Naive thymus-derived CD8-positive, alpha-beta T cell (primary cell): ENCODE results near the gene KRT31. TPM values are rescaled to one million over a fixed set of nuclear protein-coding genes. Genes with fewer than 3 reads are reported as not detected.
A peak's percentile ranks its signal among the peaks of the same experiment; 100 is the strongest.
"Not testable (repeated sequence)": the region's sequence is repeated elsewhere in the genome, so short reads cannot be mapped to it uniquely, and the experiment has no call there.

Source experiments
- ATAC-seq, 2 donors: fragments of 150-1000 bp; cut with Tn5 transposase in 1 of 2; sonication (Bioruptor Pico), chemical (Tn5 transposase) in 1 of 2; 1 replicate in 1 of 2; 2 replicates in 1 of 2; pipeline ENCODE4 v1.10.0; 2021; ENCODE audit warnings: mild to moderate bottlenecking in 2 of 2, moderate library complexity in 2 of 2
- POLR2A ChIA-PET: fragments of 350-600 bp; sonication (Branson Sonifier 250); formaldehyde crosslinking; loops from one replicate; lab custom pipeline; 2021; ENCODE audit warnings: antibody characterized with exemption; lab: Charles Lee
- DNase-seq, 10 donors: peaks; one replicate each; pipeline versions ENCODE4 v3.0.0 to v3.0.0-alpha.2; 2020 to 2022
- H3K27ac Mint-ChIP-seq, 10 donors: one replicate each; pipeline ENCODE4 v1.8.0; 2020 to 2022; ENCODE audit warnings: mild to moderate bottlenecking in 10 of 10, mixed read lengths in 10 of 10, moderate library complexity in 4 of 10, inconsistent platforms in 1 of 10
- H3K27me3 Mint-ChIP-seq, 5 donors: one replicate each; pipeline ENCODE4 v1.8.0; 2021 to 2022; ENCODE audit warnings: mixed read lengths in 5 of 5
- H3K36me3 Mint-ChIP-seq, 3 donors: one replicate each; pipeline ENCODE4 v1.8.0; 2020 to 2022; ENCODE audit warnings: mixed read lengths in 3 of 3, mild to moderate bottlenecking in 2 of 3, inconsistent platforms in 1 of 3
- H3K4me1 Mint-ChIP-seq, 4 donors: one replicate each; pipeline ENCODE4 v1.8.0; 2021 to 2022; ENCODE audit warnings: mixed read lengths in 4 of 4
- H3K4me3 Mint-ChIP-seq, 10 donors: one replicate each; pipeline ENCODE4 v1.8.0; 2020 to 2022; ENCODE audit warnings: mild to moderate bottlenecking in 10 of 10, mixed read lengths in 10 of 10, moderate library complexity in 6 of 10, inconsistent platforms in 1 of 10
- H3K9me3 Mint-ChIP-seq, 9 donors: one replicate each; pipeline ENCODE4 v1.8.0; 2020 to 2022; ENCODE audit warnings: mixed read lengths in 9 of 9, mild to moderate bottlenecking in 3 of 9, inconsistent platforms in 1 of 9, moderate library complexity in 1 of 9
- polyA plus RNA-seq, 3 donors: library from polyadenylated mRNA; unstranded; fragments of 300-500 nt; fragmentation: Illumina TruSeq; gene quantifications; one replicate each; pipeline ENCODE4 v1.2.3, GENCODE V29; 2021
- total RNA-seq, 8 experiments: library from RNA in 2 of 8; stranded (reverse) in 2 of 8; gene quantifications; one replicate each; pipeline ENCODE4 v1.2.3 and lab custom pipeline; 2021 to 2026

KRT31 gene
- total and polyA plus RNA-seq, 5 experiments from 2014 or later: not detected

DNA sequence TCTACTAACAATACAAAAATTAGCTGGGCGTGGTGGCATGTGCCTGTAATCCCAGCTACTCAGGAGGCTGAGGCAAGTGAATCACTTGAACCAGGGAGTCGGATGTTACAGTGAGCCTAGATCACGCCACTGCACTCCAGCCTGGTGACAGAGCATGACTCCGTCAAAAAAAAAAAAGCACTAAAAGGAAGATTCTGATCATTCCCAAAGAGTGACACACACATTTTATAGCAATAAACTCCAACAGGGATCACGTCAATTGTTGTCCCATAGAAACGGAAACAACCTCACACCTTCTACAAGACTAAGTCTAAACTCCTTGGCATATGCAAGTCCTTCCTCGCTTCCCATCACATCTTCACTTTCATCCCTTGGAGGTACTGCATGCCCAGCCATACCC, 17.3 kb downstream of the KRT31 start:
- DNase-seq, POLR2A ChIA-PET, H3K9me3 Mint-ChIP-seq, H3K4me3 Mint-ChIP-seq, H3K27me3 Mint-ChIP-seq, ATAC-seq, H3K36me3 Mint-ChIP-seq: not testable (repeated sequence)
- Mint-ChIP-seq H3K4me1 (peaks cover 11 to 24% (median 19%) of the 10 kb centered on the region in 4 donors), H3K27ac (peak overlapping the region in 2 of 10 donors; percentile 46 to 77)

- H3K4me3 Mint-ChIP-seq: no peak overlapping the region
- peak overlapping the region in 2 of 10 donors; percentile 2 to 27 for H3K27ac Mint-ChIP-seq
- ATAC-seq (no peak), DNase-seq (no peak)
- H3K4me1 Mint-ChIP-seq: peaks cover 11 to 24% (median 20%) of the 10 kb centered on the region in 4 donors
- POLR2A ChIA-PET: no interaction called here
- peaks cover 0 to 7% (median 0%) of the 10 kb centered on the region in 5 donors for H3K27me3 Mint-ChIP-seq
- H3K36me3 Mint-ChIP-seq: peaks cover 0 to 7% (median 5%) of the 10 kb centered on the region in 3 donors
- H3K9me3 Mint-ChIP-seq: peaks cover 0 to 22% (median 3%) of the 10 kb centered on the region in 9 donors
Measured at GRCh38 chr17:41377546-41377945, 19.9 kb downstream of the KRT31 start.

DNA sequence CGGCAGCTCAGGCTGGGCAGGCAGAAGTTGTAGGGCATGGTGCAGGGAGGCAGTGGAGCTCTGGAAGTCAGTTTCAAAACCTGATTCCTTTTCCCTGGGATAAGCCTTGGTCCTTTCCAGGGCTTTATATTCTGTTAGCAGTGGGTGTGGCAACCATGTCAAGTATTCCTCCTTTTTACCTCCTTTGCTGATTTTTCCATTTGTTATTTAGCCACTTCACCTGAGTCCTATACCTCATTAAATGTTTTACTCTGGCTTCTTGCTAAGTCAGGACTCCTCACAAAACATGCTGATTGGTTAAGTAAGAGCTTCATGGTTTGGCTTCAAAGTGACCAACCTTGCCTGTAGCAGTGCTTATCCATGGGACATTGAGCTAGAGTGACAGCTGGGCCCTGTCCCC, 27.7 kb downstream of the KRT31 start, which contains the start of gene KRT33B:
KRT33B (minus strand) TSS at position 101 of the 400 bp plus-strand sequence; CDS start at position 38, 63 bp downstream.
- Mint-ChIP-seq H3K4me1 (peaks cover 2 to 10% (median 5%) of the 10 kb centered on the region in 4 donors), H3K36me3 (peaks cover 0 to 7% (median 3%) of the 10 kb centered on the region in 3 donors), H3K27ac (peak within 1 kb of the TSS in 3 of 10 donors; percentile 49 to 83 (median 69)), H3K27me3 (peaks cover 0 to 3% (median 0%) of the 10 kb centered on the region in 5 donors), H3K9me3 (peaks cover 0 to 12% (median 0%) of the 10 kb centered on the region in 9 donors), H3K4me3 (no peak within 1 kb of the TSS)
- no peak for DNase-seq
- POLR2A ChIA-PET: no interaction called here
- no peak for ATAC-seq

GRCh38 chr17:41369023-41369422, 28.4 kb downstream of the KRT31 start:
- POLR2A ChIA-PET: no interaction called here

DNA sequence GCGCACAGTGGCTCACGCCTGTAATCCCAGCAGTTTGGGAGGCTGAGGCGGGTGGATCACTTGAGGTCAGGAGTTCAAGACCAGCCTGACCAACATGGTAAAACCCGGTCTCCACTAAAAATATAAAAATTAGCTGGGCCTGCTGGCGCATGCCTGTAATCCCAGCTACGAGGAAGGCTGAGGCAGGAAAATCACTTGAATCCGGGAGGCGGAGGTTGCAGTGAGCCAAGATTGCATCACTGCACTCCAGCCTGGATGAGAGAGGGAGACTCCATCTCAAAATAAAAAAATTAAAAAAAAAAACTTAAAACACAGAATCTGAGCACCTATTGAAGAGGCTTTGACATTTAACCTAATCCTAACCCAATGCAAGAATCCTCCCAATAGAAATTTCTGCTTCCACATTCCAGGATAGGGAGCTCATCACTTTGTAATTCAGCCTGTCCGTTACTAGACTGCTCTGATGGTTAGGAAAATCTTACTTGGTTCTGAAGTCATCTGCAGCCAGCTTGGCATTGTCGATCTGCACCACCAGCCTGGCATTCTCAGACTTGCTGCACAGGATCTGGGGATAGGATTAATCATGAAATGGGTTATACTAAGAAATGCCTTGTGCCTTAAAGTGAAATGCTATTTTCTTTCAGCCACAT, 29.9 kb downstream of the KRT31 start:
- ATAC-seq (no peak), DNase-seq (no peak)
- POLR2A ChIA-PET: interaction anchor here (0.6 kb wide), 1 partner anchor 21 kb away, joined by 3 read pairs; no protein-coding TSS in a partner anchor
- H3K4me1 Mint-ChIP-seq: peaks cover 2 to 17% (median 7%) of the 10 kb centered on the region in 4 donors
- H3K27me3 Mint-ChIP-seq: peaks cover 0 to 3% (median 0%) of the 10 kb centered on the region in 5 donors
- no peaks in the 10 kb centered on the region for H3K9me3 Mint-ChIP-seq
- no peaks in the 10 kb centered on the region for H3K36me3 Mint-ChIP-seq
- H3K4me3 Mint-ChIP-seq: no peak overlapping the region
- no peak overlapping the region for H3K27ac Mint-ChIP-seq

More at GRCh38 chr17:41369023-41369422, 28.4 kb downstream of the KRT31 start:
- DNase-seq: no peak
- Mint-ChIP-seq H3K27ac (no peak overlapping the region), H3K4me3 (no peak overlapping the region), H3K4me1 (peaks cover 2 to 16% (median 7%) of the 10 kb centered on the region in 4 donors), H3K27me3 (peaks cover 0 to 3% (median 0%) of the 10 kb centered on the region in 5 donors), H3K9me3 (peaks cover 0 to 5% (median 0%) of the 10 kb centered on the region in 9 donors), H3K36me3 (peaks cover 0 to 1% (median 0%) of the 10 kb centered on the region in 3 donors)
- no peak for ATAC-seq

DNA sequence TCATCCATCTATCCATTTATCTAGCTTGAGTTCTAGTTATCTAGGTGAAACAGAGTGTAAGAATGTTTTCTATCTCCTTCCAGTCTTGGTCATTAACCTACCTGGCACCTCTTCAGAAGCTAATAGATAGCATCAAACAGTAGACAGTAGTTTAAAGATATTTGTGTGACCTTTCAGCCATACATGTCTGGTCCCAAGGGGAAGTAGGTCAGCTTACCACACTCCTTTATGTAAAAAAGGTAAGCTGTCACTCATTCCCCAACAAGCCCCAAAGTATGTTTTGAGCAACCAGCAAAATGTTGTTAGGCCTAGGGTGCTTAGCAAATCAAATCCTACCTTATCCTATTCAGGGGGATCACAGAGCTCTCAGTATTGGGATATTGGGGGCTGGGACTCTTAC, 31.3 kb downstream of the KRT31 start:
- peaks cover 0 to 3% (median 0%) of the 10 kb centered on the region in 9 donors for H3K9me3 Mint-ChIP-seq
- no peak for DNase-seq
- POLR2A ChIA-PET: no interaction called here
- no peak overlapping the region for H3K27ac Mint-ChIP-seq
- H3K4me1 Mint-ChIP-seq: peaks cover 2 to 14% (median 7%) of the 10 kb centered on the region in 4 donors
- H3K36me3 Mint-ChIP-seq: no peaks in the 10 kb centered on the region
- H3K27me3 Mint-ChIP-seq: peaks cover 0 to 5% (median 0%) of the 10 kb centered on the region in 5 donors
- ATAC-seq: no peak
- no peak overlapping the region for H3K4me3 Mint-ChIP-seq

GRCh38 chr17:41363881-41364280, 33.5 kb downstream of the KRT31 start:
- POLR2A ChIA-PET: no interaction called here
- peaks cover 0 to 3% (median 0%) of the 10 kb centered on the region in 9 donors for H3K9me3 Mint-ChIP-seq

GRCh38 chr17:41360296-41360995, 37.0 kb downstream of the KRT31 start:
- Mint-ChIP-seq H3K4me1 (peaks cover 0 to 8% (median 2%) of the 10 kb centered on the region in 4 donors), H3K4me3 (peak overlapping the region in 1 of 10 donors; percentile 46), H3K27ac (no peak overlapping the region), H3K36me3 (peaks cover 0 to 12% (median 0%) of the 10 kb centered on the region in 3 donors), H3K9me3 (peaks cover 0 to 9% (median 2%) of the 10 kb centered on the region in 9 donors), H3K27me3 (peaks cover 0 to 7% (median 0%) of the 10 kb centered on the region in 5 donors)
- POLR2A ChIA-PET: no interaction called here
- ATAC-seq: no peak
- no peak for DNase-seq

More at GRCh38 chr17:41363881-41364280, 33.5 kb downstream of the KRT31 start:
- Mint-ChIP-seq H3K27me3 (peaks cover 0 to 3% (median 0%) of the 10 kb centered on the region in 5 donors), H3K36me3 (no peaks in the 10 kb centered on the region), H3K27ac (peak overlapping the region in 1 of 10 donors; percentile 66), H3K4me3 (no peak overlapping the region), H3K4me1 (peaks cover 0 to 8% (median 2%) of the 10 kb centered on the region in 4 donors)
- DNase-seq (no peak), ATAC-seq (no peak)

DNA sequence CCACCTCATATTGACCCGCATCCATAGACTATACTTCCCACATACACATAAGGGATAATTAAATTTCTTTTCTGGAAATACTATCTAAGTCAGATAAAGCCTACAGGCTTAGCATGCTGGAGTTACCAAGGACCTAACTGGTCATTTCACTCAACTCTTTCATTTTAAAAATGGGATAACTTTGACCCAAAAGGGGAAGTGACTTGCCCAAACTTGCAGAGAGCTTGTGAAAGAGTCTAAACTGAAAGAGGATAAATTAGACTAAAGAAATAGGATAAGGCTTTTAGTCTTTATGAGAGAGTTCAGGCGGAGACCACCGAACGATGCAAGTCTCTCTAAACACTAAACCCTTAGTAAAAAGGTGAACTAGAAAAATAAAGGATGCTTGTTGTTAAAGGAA, 42.9 kb downstream of the KRT31 start:
- peaks cover 7 to 13% (median 11%) of the 10 kb centered on the region in 4 donors for H3K4me1 Mint-ChIP-seq
- DNase-seq (no peak), ATAC-seq (no peak)
- H3K27me3 Mint-ChIP-seq: peaks cover 0 to 10% (median 0%) of the 10 kb centered on the region in 5 donors
- peaks cover 0 to 11% (median 7%) of the 10 kb centered on the region in 9 donors for H3K9me3 Mint-ChIP-seq
- H3K4me3 Mint-ChIP-seq: no peak overlapping the region
- H3K36me3 Mint-ChIP-seq: peaks cover 0 to 12% (median 0%) of the 10 kb centered on the region in 3 donors
- POLR2A ChIA-PET: no interaction called here
- no peak overlapping the region for H3K27ac Mint-ChIP-seq

GRCh38 chr17:41352597-41353366, 44.6 kb downstream of the KRT31 start:
- DNase-seq (no peak), ATAC-seq (no peak)
- POLR2A ChIA-PET: no interaction called here
- Mint-ChIP-seq H3K27ac (peak overlapping the region in 1 of 10 donors; percentile 2), H3K36me3 (peaks cover 0 to 12% (median 0%) of the 10 kb centered on the region in 3 donors), H3K9me3 (peaks cover 0 to 11% (median 7%) of the 10 kb centered on the region in 9 donors), H3K4me1 (peaks cover 10 to 17% (median 12%) of the 10 kb centered on the region in 4 donors), H3K4me3 (no peak overlapping the region), H3K27me3 (peaks cover 0 to 10% (median 0%) of the 10 kb centered on the region in 5 donors)

DNA sequence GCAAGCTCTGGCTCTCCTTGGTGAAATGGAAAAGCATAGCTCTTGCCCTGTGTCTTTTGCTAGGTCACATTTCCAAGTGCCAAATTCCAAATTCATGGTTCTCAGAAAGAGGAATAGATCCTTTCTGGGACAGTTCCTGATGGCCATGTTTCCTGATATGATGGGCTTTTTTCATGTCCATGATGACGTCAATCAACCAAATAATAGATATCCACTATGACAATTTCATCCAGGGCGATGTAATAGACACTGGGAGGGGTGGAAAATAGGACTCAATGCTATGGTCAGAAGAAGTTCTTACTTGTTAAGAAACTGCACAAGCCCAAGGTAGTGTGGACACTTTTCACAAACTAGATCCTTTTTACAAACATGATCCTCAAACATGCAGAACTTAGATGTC, 46.2 kb downstream of the KRT31 start:
- ATAC-seq (no peak), DNase-seq (no peak)
- Mint-ChIP-seq H3K4me1 (peaks cover 10 to 23% (median 13%) of the 10 kb centered on the region in 4 donors), H3K9me3 (peaks cover 0 to 11% (median 4%) of the 10 kb centered on the region in 9 donors), H3K27ac (peak overlapping the region in 1 of 10 donors; percentile 27), H3K4me3 (no peak overlapping the region), H3K27me3 (peaks cover 0 to 6% (median 0%) of the 10 kb centered on the region in 5 donors), H3K36me3 (peaks cover 0 to under 1% (median 0%) of the 10 kb centered on the region in 3 donors)
- POLR2A ChIA-PET: interaction anchor here (1.3 kb wide), 1 partner anchor 42 kb away, joined by 3 read pairs; no protein-coding TSS in a partner anchor
